GM12878 (cell line): Measurements from ENCODE around the gene TMEM259.

Experiments used
- EP300 ChIP-seq, 2 experiments: fragments of 150-350 bp in 1 of 2; IDR thresholded peaks; 2 replicates each; pipeline ENCODE4 v1.6.1; 2011 to 2012; ENCODE audit warnings: low read depth in 2 of 2, low read length in 2 of 2, borderline replicate concordance in 1 of 2, improper control_type of control experiment in 1 of 2, inconsistent platforms in 1 of 2; ENCODE audit not compliant: control insufficient read depth in 1 of 2
- ZNF274 ChIP-seq: IDR thresholded peaks from one replicate; pipeline ENCODE4 v1.8.0; 2011; ENCODE audit not compliant: insufficient read length, insufficient read depth
- ZNF384 ChIP-seq: IDR thresholded peaks from 2 replicates; pipeline ENCODE4 v1.6.1; 2012; ENCODE audit warnings: low read depth, mild to moderate bottlenecking, low read length, improper control_type of control experiment, borderline replicate concordance

DNA sequence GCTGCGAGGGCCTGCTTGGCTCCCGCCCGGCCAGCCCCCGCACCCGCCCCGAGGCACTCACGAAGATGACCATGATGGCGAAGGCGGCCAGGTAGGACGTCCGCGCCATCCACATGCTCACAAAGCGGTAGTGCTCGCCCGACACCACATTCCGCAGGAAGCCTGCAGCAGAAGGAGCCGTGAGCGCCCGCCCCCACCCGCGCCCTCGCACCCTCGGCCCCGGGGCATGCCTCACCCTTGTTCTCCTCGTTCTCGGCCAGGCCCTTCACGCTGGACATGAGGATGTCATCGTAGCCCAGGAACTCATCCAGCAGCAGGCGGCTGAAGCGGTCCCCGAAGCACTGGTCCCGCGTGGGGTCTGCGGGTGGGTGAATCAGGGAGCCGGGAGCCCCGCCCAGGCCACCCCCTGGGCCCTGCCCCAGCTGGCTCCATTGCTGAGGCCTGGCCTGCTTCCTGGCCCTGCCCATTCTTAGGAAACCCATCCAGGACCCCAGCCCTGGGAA is 9.0 kb downstream of the TMEM259 start:
- TF ChIP-seq ZNF274: no peak
- TF ChIP-seq ZNF384: no peak
- TF ChIP-seq EP300 (IDR thresholded peaks at IDR 0.05; ENCODE audit: borderline replicate concordance in 1 of 2, control insufficient read depth in 1 of 2, low read depth in 2 of 2, low read length in 2 of 2): no peak
